GM12864 (cell line): ENCODE results near the gene SHFL.

ENCODE experiments used
- DNase-seq: peaks from one replicate; pipeline ENCODE4 v3.0.0-alpha.2; 2011; ENCODE audit warnings: low read depth
- H3K4me3 ChIP-seq: 2 replicates; pipeline ENCODE4 v1.5.1; 2011; ENCODE audit warnings: mild to moderate bottlenecking, low read depth, low read length, control low read depth
- CTCF ChIP-seq: IDR thresholded peaks from 2 replicates; pipeline ENCODE4 v1.5.1; 2011; ENCODE audit warnings: low read depth, mild to moderate bottlenecking, moderate library complexity, low read length, control low read depth, inconsistent platforms; ENCODE audit errors: missing control alignments

Gene SHFL

GRCh38 chr19:10049626-10050025 is 36.5 kb upstream of the SHFL start:
- no peak overlapping the region for H3K4me3 ChIP-seq
- TF ChIP-seq CTCF: no peak
- no peak for DNase-seq

GRCh38 chr19:10052602-10053360 is 33.3 kb upstream of the SHFL start:
- TF ChIP-seq CTCF: no peak
- H3K4me3 ChIP-seq: no peak overlapping the region
- no peak for DNase-seq

GRCh38 chr19:10061717-10062310 is 24.3 kb upstream of the SHFL start:
- no peak for TF ChIP-seq CTCF
- no peak overlapping the region for H3K4me3 ChIP-seq
- DNase-seq: no peak

GRCh38 chr19:10068205-10068604 is 17.9 kb upstream of the SHFL start:
- DNase-seq: no peak
- H3K4me3 ChIP-seq: no peak overlapping the region
- no peak for TF ChIP-seq CTCF

GRCh38 chr19:10069046-10069445 is 17.1 kb upstream of the SHFL start:
- no peak overlapping the region for H3K4me3 ChIP-seq
- TF ChIP-seq CTCF: no peak
- DNase-seq: no peak

GRCh38 chr19:10070730-10071446 is 15.2 kb upstream of the SHFL start:
- no peak for DNase-seq
- TF ChIP-seq CTCF: no peak
- H3K4me3 ChIP-seq: no peak overlapping the region
